ENCODE results near the gene CNIH2. TPM values are rescaled to one million over a fixed set of nuclear protein-coding genes. Genes with fewer than 3 reads are reported as not detected.
A peak's percentile ranks its signal among the peaks of the same experiment; 100 is the strongest.

The CNIH2 gene
- total and polyA plus RNA-seq, 2 of the 13 experiments (the other 11 are each of a cell fraction or from before 2014, with no cell fraction given), result 0.60 to 0.69 TPM

DNA sequence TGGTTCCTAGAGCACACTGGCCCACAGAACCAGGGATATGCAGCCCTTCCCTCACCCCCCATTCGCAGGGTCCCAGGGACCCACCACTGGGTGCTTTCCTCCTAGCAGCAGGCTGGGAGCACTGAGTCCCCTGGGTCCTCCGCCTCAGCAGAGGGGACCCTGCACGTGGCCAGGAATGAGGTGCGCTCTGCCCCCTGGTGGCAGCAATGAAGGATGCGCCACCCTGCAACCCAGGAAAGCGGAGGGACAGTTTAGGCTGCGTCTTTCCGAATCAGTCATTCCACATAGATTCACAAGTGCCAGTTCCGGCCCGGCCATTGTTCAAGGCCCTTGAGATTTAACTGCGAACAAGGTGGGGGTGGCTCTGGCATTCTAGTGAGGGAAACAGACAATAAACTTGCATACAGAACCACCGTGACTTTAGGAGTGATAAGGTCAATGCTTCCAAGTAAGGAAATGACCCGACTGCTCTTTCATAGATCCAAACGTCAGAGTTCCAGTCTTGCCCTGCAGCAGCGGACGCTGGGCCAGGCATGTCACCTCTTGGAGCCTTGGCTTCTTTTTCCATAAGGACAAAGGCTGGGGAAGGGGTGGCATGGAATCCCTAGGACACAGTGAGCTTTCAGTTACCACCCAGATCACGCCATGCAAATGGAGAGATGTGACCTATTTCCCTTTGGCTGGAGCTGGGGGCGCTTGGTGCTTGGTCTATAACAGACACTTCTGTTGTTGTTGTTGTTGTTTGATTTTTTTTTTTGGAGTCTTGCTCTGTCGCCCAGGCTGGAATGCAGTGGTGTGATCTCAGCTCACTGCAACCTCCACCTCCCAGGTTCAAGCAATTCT, 50.5 kb downstream of the CNIH2 start (continued):
- TF ChIP-seq ZBTB4 (CRISPR knock-in tag; IDR thresholded peaks at IDR 0.05; ENCODE audit: borderline replicate concordance) (0 out of 2 replicates have a peak, but pooled peaks have one; percentile 27), ESRRA (CRISPR knock-in tag; IDR thresholded peaks at IDR 0.05; ENCODE audit: low read depth) (peak; percentile 57; the same call in 1 of the 2 replicates), ZNF468 (CRISPR knock-in tag; IDR thresholded peaks at IDR 0.05) (no peak), AFF4 (CRISPR knock-in tag; IDR thresholded peaks at IDR 0.05) (0 out of 2 replicates have a peak, but pooled peaks have one; percentile 49), GRHL1 (CRISPR knock-in tag; conservative IDR thresholded peaks at IDR 0.05) (no peak), BCLAF1 (IDR thresholded peaks at IDR 0.05) (no peak), CCDC6 (CRISPR knock-in tag; IDR thresholded peaks at IDR 0.05) (no peak), PHF20 (CRISPR knock-in tag; IDR thresholded peaks at IDR 0.05) (0 out of 2 replicates have a peak, but pooled peaks have one; percentile 22), ZNF589 (CRISPR knock-in tag; conservative IDR thresholded peaks at IDR 0.05) (0 out of 2 replicates have a peak, but pooled peaks have one; percentile 68), ZFP1 (CRISPR knock-in tag; IDR thresholded peaks at IDR 0.05) (peak; percentile 83; the same call in 1 of the 2 replicates), SIN3B (IDR thresholded peaks at IDR 0.05; ENCODE audit: low read length) (no peak), ZIK1 (CRISPR knock-in tag; IDR thresholded peaks at IDR 0.05; ENCODE audit: borderline replicate concordance, low read depth) (0 out of 2 replicates have a peak, but pooled peaks have one; percentile 32)
- TF ChIP-seq, protein P1, sequence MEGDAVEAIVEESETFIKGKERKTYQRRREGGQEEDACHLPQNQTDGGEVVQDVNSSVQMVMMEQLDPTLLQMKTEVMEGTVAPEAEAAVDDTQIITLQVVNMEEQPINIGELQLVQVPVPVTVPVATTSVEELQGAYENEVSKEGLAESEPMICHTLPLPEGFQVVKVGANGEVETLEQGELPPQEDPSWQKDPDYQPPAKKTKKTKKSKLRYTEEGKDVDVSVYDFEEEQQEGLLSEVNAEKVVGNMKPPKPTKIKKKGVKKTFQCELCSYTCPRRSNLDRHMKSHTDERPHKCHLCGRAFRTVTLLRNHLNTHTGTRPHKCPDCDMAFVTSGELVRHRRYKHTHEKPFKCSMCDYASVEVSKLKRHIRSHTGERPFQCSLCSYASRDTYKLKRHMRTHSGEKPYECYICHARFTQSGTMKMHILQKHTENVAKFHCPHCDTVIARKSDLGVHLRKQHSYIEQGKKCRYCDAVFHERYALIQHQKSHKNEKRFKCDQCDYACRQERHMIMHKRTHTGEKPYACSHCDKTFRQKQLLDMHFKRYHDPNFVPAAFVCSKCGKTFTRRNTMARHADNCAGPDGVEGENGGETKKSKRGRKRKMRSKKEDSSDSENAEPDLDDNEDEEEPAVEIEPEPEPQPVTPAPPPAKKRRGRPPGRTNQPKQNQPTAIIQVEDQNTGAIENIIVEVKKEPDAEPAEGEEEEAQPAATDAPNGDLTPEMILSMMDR (CRISPR knock-in tag; IDR thresholded peaks at IDR 0.05), result peak; percentile 97

Data from HepG2 (cell line).